Neutrophil (primary cell): ENCODE measurements around the gene RBMX.

ENCODE experiments used
- H3K27ac ChIP-seq: fragments of 200-600 bp; sonication (generic); 2 replicates; pipeline ENCODE4 v1.5.1; 2016; ENCODE audit warnings: mild to moderate bottlenecking, moderate library complexity
- H3K27me3 ChIP-seq: fragments of 200-600 bp; sonication (generic); 2 replicates; pipeline ENCODE4 v1.6.0; 2016; ENCODE audit warnings: mild to moderate bottlenecking
- H3K36me3 ChIP-seq: fragments of 200-600 bp; sonication (generic); 2 replicates; pipeline ENCODE4 v1.5.1; 2017
- H3K4me1 ChIP-seq, 2 experiments: fragments of 200-600 bp in 1 of 2; sonication (generic) in 1 of 2; 1 replicate in 1 of 2; 2 replicates in 1 of 2; pipeline versions ENCODE4 v1.5.1 to v1.6.1; 2013 to 2016; ENCODE audit warnings: low read depth in 1 of 2, low read length in 1 of 2, mild to moderate bottlenecking in 1 of 2, moderate library complexity in 1 of 2; ENCODE audit not compliant: control insufficient read depth in 1 of 2, insufficient read depth in 1 of 2
- H3K4me3 ChIP-seq, 2 experiments: fragments of 200-600 bp in 1 of 2; sonication (generic) in 1 of 2; 1 replicate in 1 of 2; 2 replicates in 1 of 2; pipeline ENCODE4 v1.5.1; 2013 to 2016; ENCODE audit warnings: low read depth in 1 of 2, low read length in 1 of 2, mild to moderate bottlenecking in 1 of 2, moderate library complexity in 1 of 2
- H3K9me3 ChIP-seq: fragments of 200-600 bp; sonication (generic); 2 replicates; pipeline ENCODE4 v1.5.1; 2016
- CTCF ChIP-seq: fragments of 200-600 bp; sonication (generic); IDR thresholded peaks from 2 replicates; pipeline ENCODE4 v1.5.1; 2016; ENCODE audit warnings: antibody characterized with exemption

RBMX gene

GRCh38 chrX:136865270-136866158 is 15.0 kb downstream of the RBMX start:
- Histone ChIP-seq H3K27ac (no peak overlapping the region), H3K4me1 (peaks cover 3 to 9% of the 10 kb centered on the region in 2 experiments), H3K36me3 (no peaks in the 10 kb centered on the region), H3K4me3 (no peak overlapping the region), H3K27me3 (no peaks in the 10 kb centered on the region), H3K9me3 (no peaks in the 10 kb centered on the region)
- TF ChIP-seq CTCF, result no peak

GRCh38 chrX:136863826-136864225 is 16.7 kb downstream of the RBMX start:
- Histone ChIP-seq H3K9me3 (no peaks in the 10 kb centered on the region), H3K4me1 (no peaks in the 10 kb centered on the region), H3K4me3 (no peak overlapping the region), H3K36me3 (no peaks in the 10 kb centered on the region), H3K27ac (no peak overlapping the region), H3K27me3 (no peaks in the 10 kb centered on the region)
- no peak for TF ChIP-seq CTCF

- Histone ChIP-seq H3K27me3 (no peaks in the 10 kb centered on the region), H3K36me3 (no peaks in the 10 kb centered on the region), H3K4me1 (no peaks in the 10 kb centered on the region), H3K4me3 (no peak overlapping the region), H3K9me3 (no peaks in the 10 kb centered on the region), H3K27ac (no peak overlapping the region)
- no peak for TF ChIP-seq CTCF
These were observed 18.0 kb downstream of the RBMX start for GRCh38 chrX:136862546-136862945.

GRCh38 chrX:136861877-136862276 is 18.6 kb downstream of the RBMX start:
- no peak for TF ChIP-seq CTCF
- no peaks in the 10 kb centered on the region for H3K36me3 ChIP-seq
- H3K4me1 ChIP-seq, result peaks cover 0 to 2% of the 10 kb centered on the region in 2 experiments
- no peak overlapping the region for H3K4me3 ChIP-seq
- H3K27ac ChIP-seq, result no peak overlapping the region
- no peaks in the 10 kb centered on the region for H3K27me3 ChIP-seq
- H3K9me3 ChIP-seq, result no peaks in the 10 kb centered on the region

- H3K9me3 ChIP-seq, result no peaks in the 10 kb centered on the region
- peaks cover 7 to 8% of the 10 kb centered on the region in 2 experiments for H3K4me1 ChIP-seq
- no peak overlapping the region for H3K4me3 ChIP-seq
- TF ChIP-seq CTCF, result no peak
- H3K36me3 ChIP-seq, result no peaks in the 10 kb centered on the region
- no peak overlapping the region for H3K27ac ChIP-seq
- H3K27me3 ChIP-seq, result no peaks in the 10 kb centered on the region
These were observed 22.3 kb downstream of the RBMX start for GRCh38 chrX:136858007-136858756.
